Neural cell (in vitro differentiated cells): ENCODE results near the gene PELO. TPM values are rescaled to one million over a fixed set of nuclear protein-coding genes. Genes with fewer than 3 reads are reported as not detected.

Experiments used
- H2AFZ ChIP-seq: fragments of 200-600, 300-800 bp; sonication (generic), shearing (Covaris generic); 2 replicates; pipeline ENCODE4 v1.6.0; 2014; ENCODE audit warnings: low read depth, mild to moderate bottlenecking, antibody characterized with exemption, low read length, moderate library complexity
- H3F3A ChIP-seq: fragments of 200-600 bp; shearing (Covaris generic); 2 replicates; pipeline ENCODE4 v1.6.1; 2016; ENCODE audit warnings: mild to moderate bottlenecking, moderate library complexity, mixed read lengths, antibody characterized with exemption, low read length; ENCODE audit not compliant: insufficient read depth, poor library complexity, severe bottlenecking
- H3K27ac ChIP-seq: fragments of 200-600, 300-800 bp; sonication (generic), shearing (Covaris generic); 2 replicates; pipeline ENCODE4 v1.5.1; 2014; ENCODE audit warnings: mild to moderate bottlenecking, low read length, moderate library complexity
- H3K27me3 ChIP-seq: fragments of 300-800, 200-600 bp; sonication (generic), shearing (Covaris generic); 2 replicates; pipeline ENCODE4 v1.6.0; 2014; ENCODE audit warnings: mild to moderate bottlenecking, low read depth, low read length, moderate library complexity; ENCODE audit not compliant: insufficient read depth
- H3K36me3 ChIP-seq: fragments of 300-800, 200-600 bp; sonication (generic), shearing (Covaris generic); 2 replicates; pipeline ENCODE4 v1.5.1; 2014; ENCODE audit warnings: mild to moderate bottlenecking, antibody characterized with exemption, low read length, moderate library complexity; ENCODE audit not compliant: insufficient read depth
- H3K4me2 ChIP-seq: fragments of 300-800, 200-600 bp; sonication (generic), shearing (Covaris generic); 2 replicates; pipeline ENCODE4 v1.6.0; 2014; ENCODE audit warnings: mild to moderate bottlenecking, low read length
- H3K4me3 ChIP-seq: fragments of 300-800, 200-600 bp; sonication (generic), shearing (Covaris generic); 2 replicates; pipeline ENCODE4 v1.5.1; 2014; ENCODE audit warnings: mild to moderate bottlenecking, low read length, moderate library complexity
- H3K79me2 ChIP-seq: fragments of 200-600 bp; shearing (Covaris generic); replicated peaks from 2 replicates; pipeline ENCODE4 v1.6.0; 2014; ENCODE audit warnings: mild to moderate bottlenecking, low read length, moderate library complexity; ENCODE audit not compliant: insufficient read depth
- H3K9ac ChIP-seq: fragments of 300-800, 200-600 bp; sonication (generic), shearing (Covaris generic); 2 replicates; pipeline ENCODE4 v1.6.1; 2016; ENCODE audit warnings: mild to moderate bottlenecking, low read length, mixed read lengths
- H3K9me2 ChIP-seq: fragments of 200-600 bp; shearing (Covaris generic); 2 replicates; pipeline ENCODE4 v1.6.1; 2016; ENCODE audit warnings: mild to moderate bottlenecking, low read length, mixed read lengths; ENCODE audit not compliant: insufficient read depth
- H3K9me3 ChIP-seq: fragments of 200-600, 300-800 bp; sonication (generic), shearing (Covaris generic); 2 replicates; pipeline ENCODE4 v1.6.1; 2016; ENCODE audit warnings: mild to moderate bottlenecking, mixed run types, low read length, moderate library complexity, mixed read lengths
- H4K20me1 ChIP-seq: fragments of 200-600 bp; shearing (Covaris generic); 2 replicates; pipeline ENCODE4 v1.6.1; 2016; ENCODE audit warnings: mild to moderate bottlenecking, mixed run types; ENCODE audit not compliant: insufficient read depth
- EP300 ChIP-seq: fragments of 450-650 bp; conservative IDR thresholded peaks from 2 replicates; pipeline ENCODE4 v1.6.1; 2014; ENCODE audit warnings: antibody characterized with exemption, mild to moderate bottlenecking, moderate library complexity; ENCODE audit not compliant: poor library complexity, severe bottlenecking
- EZH2 ChIP-seq: fragments of 200-600, 300-800 bp; shearing (Covaris generic), sonication (generic); IDR thresholded peaks from 2 replicates; pipeline ENCODE4 v1.6.1; 2014; ENCODE audit warnings: antibody characterized with exemption, low read length, borderline replicate concordance, mild to moderate bottlenecking; ENCODE audit not compliant: insufficient read depth, poor library complexity, severe bottlenecking
- MXI1 ChIP-seq: fragments of 450-650 bp; conservative IDR thresholded peaks from 2 replicates; pipeline ENCODE4 v1.6.1; 2014; ENCODE audit warnings: antibody characterized with exemption, mild to moderate bottlenecking; ENCODE audit not compliant: poor library complexity, severe bottlenecking
- POLR2AphosphoS5 ChIP-seq: IDR thresholded peaks from 2 replicates; pipeline ENCODE4 v1.6.1; 2012
- RAD21 ChIP-seq: fragments of 450-650 bp; conservative IDR thresholded peaks from 2 replicates; pipeline ENCODE4 v1.6.1; 2014; ENCODE audit warnings: antibody characterized with exemption, mild to moderate bottlenecking, moderate library complexity
- REST ChIP-seq: IDR thresholded peaks from 2 replicates; pipeline ENCODE4 v1.6.1; 2012; ENCODE audit warnings: borderline replicate concordance
- SMC3 ChIP-seq: fragments of 450-650 bp; conservative IDR thresholded peaks from 2 replicates; pipeline ENCODE4 v1.6.1; 2014; ENCODE audit warnings: antibody characterized with exemption, mild to moderate bottlenecking, moderate library complexity; ENCODE audit not compliant: poor library complexity
- TAF1 ChIP-seq: IDR thresholded peaks from 2 replicates; pipeline ENCODE4 v1.6.1; 2012; ENCODE audit warnings: low read depth
- polyA plus RNA-seq: library from polyadenylated mRNA; depleted of rRNA; stranded (reverse); fragments of >200 nt; gene quantifications from 2 replicates; pipeline ENCODE4 v1.2.3, GENCODE V29; 2014
- TF ChIP-seq, protein P1 (sequence below): fragments of 450-650 bp; IDR thresholded peaks from 2 replicates; pipeline ENCODE4 v1.5.1; 2014; ENCODE audit warnings: antibody characterized with exemption, mild to moderate bottlenecking, moderate library complexity; ENCODE audit not compliant: poor library complexity, severe bottlenecking

The PELO gene
- polyA plus RNA-seq, 1 donor from 2014 or later = 10.5 TPM

- Histone ChIP-seq H3K4me2 (no peak overlapping the region), H4K20me1 (no peaks in the 10 kb centered on the region), H3K79me2 (peaks cover 29% of the 10 kb centered on the region), H3K36me3 (peaks cover 4% of the 10 kb centered on the region), H3K9me3 (no peaks in the 10 kb centered on the region), H3K27ac (no peak overlapping the region), H3K9me2 (no peaks in the 10 kb centered on the region), H3K27me3 (no peaks in the 10 kb centered on the region), H2AFZ (no peak overlapping the region), H3K9ac (no peak overlapping the region), H3F3A (no peaks in the 10 kb centered on the region), H3K4me3 (no peak overlapping the region)
- TF ChIP-seq POLR2AphosphoS5 (no peak), RAD21 (no peak), EZH2 (no peak), EP300 (no peak), TAF1 (no peak), REST (no peak), SMC3 (no peak), MXI1 (no peak)
- TF ChIP-seq, protein P1, sequence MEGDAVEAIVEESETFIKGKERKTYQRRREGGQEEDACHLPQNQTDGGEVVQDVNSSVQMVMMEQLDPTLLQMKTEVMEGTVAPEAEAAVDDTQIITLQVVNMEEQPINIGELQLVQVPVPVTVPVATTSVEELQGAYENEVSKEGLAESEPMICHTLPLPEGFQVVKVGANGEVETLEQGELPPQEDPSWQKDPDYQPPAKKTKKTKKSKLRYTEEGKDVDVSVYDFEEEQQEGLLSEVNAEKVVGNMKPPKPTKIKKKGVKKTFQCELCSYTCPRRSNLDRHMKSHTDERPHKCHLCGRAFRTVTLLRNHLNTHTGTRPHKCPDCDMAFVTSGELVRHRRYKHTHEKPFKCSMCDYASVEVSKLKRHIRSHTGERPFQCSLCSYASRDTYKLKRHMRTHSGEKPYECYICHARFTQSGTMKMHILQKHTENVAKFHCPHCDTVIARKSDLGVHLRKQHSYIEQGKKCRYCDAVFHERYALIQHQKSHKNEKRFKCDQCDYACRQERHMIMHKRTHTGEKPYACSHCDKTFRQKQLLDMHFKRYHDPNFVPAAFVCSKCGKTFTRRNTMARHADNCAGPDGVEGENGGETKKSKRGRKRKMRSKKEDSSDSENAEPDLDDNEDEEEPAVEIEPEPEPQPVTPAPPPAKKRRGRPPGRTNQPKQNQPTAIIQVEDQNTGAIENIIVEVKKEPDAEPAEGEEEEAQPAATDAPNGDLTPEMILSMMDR = no peak
These were observed 17.3 kb downstream of the PELO start for GRCh38 chr5:52804981-52805380.

- peaks cover 4% of the 10 kb centered on the region for H3K36me3 ChIP-seq
- no peaks in the 10 kb centered on the region for H4K20me1 ChIP-seq
- H3K9ac ChIP-seq = no peak overlapping the region
- no peaks in the 10 kb centered on the region for H3K27me3 ChIP-seq
- H3K9me2 ChIP-seq = no peaks in the 10 kb centered on the region
- H3K4me2 ChIP-seq = no peak overlapping the region
- no peak overlapping the region for H3K27ac ChIP-seq
- no peak overlapping the region for H2AFZ ChIP-seq
- peaks cover 29% of the 10 kb centered on the region for H3K79me2 ChIP-seq
- no peak overlapping the region for H3K4me3 ChIP-seq
- H3F3A ChIP-seq = no peaks in the 10 kb centered on the region
- no peaks in the 10 kb centered on the region for H3K9me3 ChIP-seq
- TF ChIP-seq TAF1 (no peak), EP300 (no peak), EZH2 (no peak), MXI1 (no peak), RAD21 (no peak), REST (no peak), POLR2AphosphoS5 (no peak), SMC3 (no peak)
- TF ChIP-seq, protein P1 = no peak
These were observed 17.9 kb downstream of the PELO start for GRCh38 chr5:52805615-52806014.
